ENCODE measurements around the gene EPO. TPM values are rescaled to one million over a fixed set of nuclear protein-coding genes. Genes with fewer than 3 reads are reported as not detected.

Gene EPO
- total RNA-seq, 1 experiment from 2014 or later: 0.30 TPM

- Histone ChIP-seq H3K79me2 (ENCODE audit: insufficient read depth, low read length) (peaks cover 64% of the 10 kb centered on the region), H3K9me2 (ENCODE audit: insufficient read depth) (no peaks in the 10 kb centered on the region), H2AFZ (ENCODE audit: low read depth, low read length, poor library complexity, severe bottlenecking) (no peak overlapping the region), H4K20me1 (ENCODE audit: insufficient read depth) (no peaks in the 10 kb centered on the region), H3K27ac (ENCODE audit: low read depth, low read length) (peak overlapping the region; percentile 47), H3K36me3 (ENCODE audit: control insufficient read depth in 1 of 2, insufficient read depth in 2 of 2, low read length in 2 of 2) (peaks cover 16 to 20% of the 10 kb centered on the region in 2 experiments; a peak in 3 of 4 replicates), H3K4me2 (ENCODE audit: low read length) (peak overlapping the region; percentile 74), H3K9me3 (ENCODE audit: control insufficient read depth in 1 of 2, insufficient read depth in 1 of 2, low read depth in 1 of 2, low read length in 2 of 2) (no peaks in the 10 kb centered on the region), H3K9ac (ENCODE audit: low read length) (peak overlapping the region; percentile 92), H3K27me3 (ENCODE audit: insufficient read depth, low read length) (no peaks in the 10 kb centered on the region), H3K4me3 (replicated peaks in 1 of 2; ENCODE audit: low read depth in 1 of 2, low read length in 2 of 2) (peak overlapping the region; percentile 87 to 89), H3K4me1 (ENCODE audit: control insufficient read depth in 1 of 2, insufficient read depth in 2 of 2, low read length in 2 of 2) (peaks cover 18 to 33% of the 10 kb centered on the region in 2 experiments; a peak in 3 of 4 replicates)
- RAD21 ChIA-PET (ENCODE audit: low non-redundant PET in 1 of 2, low total read pairs in 2 of 2, uncharacterized antibody in 2 of 2, unreplicated experiment in 2 of 2): no interaction called here
- peak; percentile 80 for ATAC-seq
- POLR2A ChIA-PET: interaction anchor here (1.7 kb wide), 1 partner anchor 13 kb away, joined by 4 read pairs; the partner anchor contains the start of gene POP7
- intact Hi-C loops (cut with micrococcal nuclease): loop anchor here (2.0 to 5.0 kb wide), 2 partner anchors 60 to 223 kb away; no protein-coding TSS in a partner anchor
- DNase-seq (ENCODE audit: low read depth, low spot score): no peak
- TF ChIP-seq CTCF (IDR thresholded peaks at IDR 0.05 in 2 of 3, conservative IDR thresholded peaks at IDR 0.05 in 1 of 3; ENCODE audit: borderline replicate concordance in 1 of 3, insufficient read depth in 1 of 3, low read depth in 2 of 3, low read length in 2 of 3) (peak; percentile 89 to 94 (median 91)), JUND (IDR thresholded peaks at IDR 0.05) (no peak), YY1 (IDR thresholded peaks at IDR 0.05; ENCODE audit: extremely low read depth, insufficient replicate concordance, low read depth, low read length) (peak; percentile 24), TCF7L2 (IDR thresholded peaks at IDR 0.05; ENCODE audit: borderline replicate concordance, extremely low read depth, insufficient read depth, insufficient read length) (no peak), RAD21 (IDR thresholded peaks at IDR 0.05; ENCODE audit: low read depth) (peak; percentile 87), EZH2 (IDR thresholded peaks at IDR 0.05) (no peak), POLR2AphosphoS5 (IDR thresholded peaks at IDR 0.05; ENCODE audit: low read depth, low read length) (0 out of 2 replicates have a peak, but pooled peaks have one; percentile 24)
- TSS peak; percentile 64 for BruUV-seq (replicated peaks)
- CTCF ChIA-PET: interaction anchor here (1.3 to 5.1 kb wide), 6 partner anchors 11 to 62 kb away, joined by 3 to 25 read pairs (median 6); partner anchors contain the start of gene POP7
Observed at GRCh38 chr7:100691676-100692577, 28.3 kb upstream of the EPO start.
